Type B pancreatic cell (in vitro differentiated cells): ENCODE results near the gene PI4KA. TPM values are rescaled to one million over a fixed set of nuclear protein-coding genes. Genes with fewer than 3 reads are reported as not detected.

Source experiments
- DNase-seq: peaks from one replicate; pipeline ENCODE4 v3.0.0; 2021; ENCODE audit warnings: mixed read lengths; ENCODE audit not compliant: unreplicated experiment; ENCODE audit errors: extremely low spot score
- H3K27ac Mint-ChIP-seq: 2 replicates; pipeline ENCODE4 v1.8.0; 2021; ENCODE audit warnings: mild to moderate bottlenecking, mixed read lengths
- H3K27me3 Mint-ChIP-seq: 2 replicates; pipeline ENCODE4 v1.8.0; 2021; ENCODE audit warnings: mixed read lengths
- H3K36me3 Mint-ChIP-seq: 2 replicates; pipeline ENCODE4 v1.8.0; 2021; ENCODE audit warnings: mixed read lengths
- H3K4me1 Mint-ChIP-seq: one replicate; pipeline ENCODE4 v1.8.0; 2021; ENCODE audit warnings: mixed read lengths; ENCODE audit not compliant: unreplicated experiment
- H3K4me3 Mint-ChIP-seq: 2 replicates; pipeline ENCODE4 v1.8.0; 2021; ENCODE audit warnings: mild to moderate bottlenecking, mixed read lengths
- H3K9me3 Mint-ChIP-seq: 2 replicates; pipeline ENCODE4 v1.8.0; 2021; ENCODE audit warnings: mixed read lengths
- CTCF ChIP-seq: fragments of 200-600 bp; sonication (generic); conservative IDR thresholded peaks from 2 replicates; pipeline ENCODE4 v1.5.0; 2021; ENCODE audit warnings: antibody characterized with exemption, mild to moderate bottlenecking
- total RNA-seq: library from RNA; stranded (reverse); gene quantifications from 2 replicates; pipeline ENCODE4 v1.2.1, GENCODE V29; 2021; ENCODE audit warnings: low replicate concordance

PI4KA gene
- total RNA-seq, 1 donor from 2014 or later = 120 TPM

- DNase-seq = no peak
- Mint-ChIP-seq H3K36me3 (peaks cover 30% of the 10 kb centered on the region), H3K27me3 (no peaks in the 10 kb centered on the region), H3K4me1 (peaks cover 5% of the 10 kb centered on the region), H3K27ac (peak overlapping the region; percentile 88), H3K9me3 (no peaks in the 10 kb centered on the region), H3K4me3 (no peak overlapping the region)
- no peak for TF ChIP-seq CTCF
These were observed 59.6 kb downstream of the PI4KA start for GRCh38 chr22:20798974-20799373.

- Mint-ChIP-seq H3K36me3 (peaks cover 30% of the 10 kb centered on the region), H3K9me3 (no peaks in the 10 kb centered on the region), H3K27ac (peak overlapping the region; percentile 88), H3K4me3 (no peak overlapping the region), H3K27me3 (no peaks in the 10 kb centered on the region), H3K4me1 (peaks cover 5% of the 10 kb centered on the region)
- TF ChIP-seq CTCF = no peak
- no peak for DNase-seq
These were observed 60.4 kb downstream of the PI4KA start for GRCh38 chr22:20798218-20798617.

GRCh38 chr22:20796731-20797130 lies 61.9 kb downstream of the PI4KA start:
- Mint-ChIP-seq H3K27ac (peak overlapping the region; percentile 8), H3K4me1 (peaks cover 5% of the 10 kb centered on the region), H3K9me3 (no peaks in the 10 kb centered on the region), H3K27me3 (no peaks in the 10 kb centered on the region), H3K36me3 (peaks cover 33% of the 10 kb centered on the region), H3K4me3 (no peak overlapping the region)
- no peak for TF ChIP-seq CTCF
- DNase-seq = no peak

- DNase-seq = no peak
- Mint-ChIP-seq H3K27ac (no peak overlapping the region), H3K27me3 (no peaks in the 10 kb centered on the region), H3K4me3 (no peak overlapping the region), H3K36me3 (peaks cover 30% of the 10 kb centered on the region), H3K9me3 (no peaks in the 10 kb centered on the region), H3K4me1 (peaks cover 3% of the 10 kb centered on the region)
- TF ChIP-seq CTCF = no peak
These were observed 63.8 kb downstream of the PI4KA start for GRCh38 chr22:20794650-20795413.

GRCh38 chr22:20793748-20794649 lies 64.6 kb downstream of the PI4KA start:
- no peak for DNase-seq
- TF ChIP-seq CTCF = no peak
- Mint-ChIP-seq H3K4me3 (no peak overlapping the region), H3K9me3 (no peaks in the 10 kb centered on the region), H3K36me3 (peaks cover 22% of the 10 kb centered on the region), H3K27ac (no peak overlapping the region), H3K27me3 (no peaks in the 10 kb centered on the region), H3K4me1 (no peaks in the 10 kb centered on the region)
